Measurements from ENCODE around the gene PLD3. TPM values are rescaled to one million over a fixed set of nuclear protein-coding genes. Genes with fewer than 3 reads are reported as not detected.

The PLD3 gene
- total and polyA plus RNA-seq, 2 experiments from 2014 or later: 361 to 536 TPM

- DNase-seq: no peak
- H3K27ac ChIP-seq: no peak overlapping the region
- no peaks in the 10 kb centered on the region for H3K4me1 ChIP-seq (ENCODE audit: insufficient read depth)
- H3K4me2 ChIP-seq (ENCODE audit: unreplicated experiment): no peak overlapping the region
- H3K4me3 ChIP-seq: no peak overlapping the region
- in situ Hi-C loops (cut with MboI): no loop called here
- H4K20me1 ChIP-seq (ENCODE audit: insufficient read depth): no peaks in the 10 kb centered on the region
- no peaks in the 10 kb centered on the region for H3F3A ChIP-seq (ENCODE audit: insufficient read depth)
- no peak for TF ChIP-seq EZH2 (IDR thresholded peaks at IDR 0.05; ENCODE audit: insufficient read depth, poor library complexity, severe bottlenecking)
- TF ChIP-seq EZH2phosphoT487 (IDR thresholded peaks at IDR 0.05; ENCODE audit: insufficient read depth, low read depth): no peak
- H3K36me3 ChIP-seq (ENCODE audit: low read depth): peaks cover 6% of the 10 kb centered on the region; the same call in 1 of the 2 replicates
- no peak overlapping the region for H3K9ac ChIP-seq
- no peaks in the 10 kb centered on the region for H3K27me3 ChIP-seq (replicated peaks; ENCODE audit: insufficient read depth)
- no peaks in the 10 kb centered on the region for H3K9me3 ChIP-seq (ENCODE audit: low read depth)
- H3K79me2 ChIP-seq (ENCODE audit: insufficient read depth): no peaks in the 10 kb centered on the region
- no peak overlapping the region for H2AFZ ChIP-seq
- no peaks in the 10 kb centered on the region for H3K9me2 ChIP-seq (ENCODE audit: insufficient read depth)
- WGBS, 2 experiments (ENCODE audit: low coverage in 1 of 2, low lambda C conversion rate in 2 of 2, missing lambda C conversion rate in 2 of 2): 87 to 89% methylated on average over 7 of the region's 7 CpGs
These were observed 22.7 kb downstream of the PLD3 start for GRCh38 chr19:40370997-40371801.

GRCh38 chr19:40371802-40372122, 23.3 kb downstream of the PLD3 start:
- Histone ChIP-seq H3K27me3 (replicated peaks; ENCODE audit: insufficient read depth) (no peaks in the 10 kb centered on the region), H3K9me2 (ENCODE audit: insufficient read depth) (no peaks in the 10 kb centered on the region), H3K4me1 (ENCODE audit: insufficient read depth) (no peaks in the 10 kb centered on the region), H2AFZ (no peak overlapping the region), H3K36me3 (ENCODE audit: low read depth) (peaks cover 6% of the 10 kb centered on the region; the same call in 1 of the 2 replicates), H3K4me2 (ENCODE audit: unreplicated experiment) (no peak overlapping the region), H3K27ac (no peak overlapping the region), H3K79me2 (ENCODE audit: insufficient read depth) (no peaks in the 10 kb centered on the region), H4K20me1 (ENCODE audit: insufficient read depth) (no peaks in the 10 kb centered on the region), H3F3A (ENCODE audit: insufficient read depth) (no peaks in the 10 kb centered on the region), H3K9me3 (ENCODE audit: low read depth) (no peaks in the 10 kb centered on the region), H3K9ac (no peak overlapping the region), H3K4me3 (no peak overlapping the region)
- WGBS, 2 experiments (ENCODE audit: low coverage in 1 of 2, low lambda C conversion rate in 2 of 2, missing lambda C conversion rate in 2 of 2): 84 to 87% methylated on average over 5 of the region's 5 CpGs
- TF ChIP-seq EZH2phosphoT487 (IDR thresholded peaks at IDR 0.05; ENCODE audit: insufficient read depth, low read depth) (no peak), EZH2 (IDR thresholded peaks at IDR 0.05; ENCODE audit: insufficient read depth, poor library complexity, severe bottlenecking) (no peak)
- DNase-seq: no peak
- in situ Hi-C loops (cut with MboI): no loop called here

- 96 to 97% methylated on average over 7 of the region's 7 CpGs for WGBS, 2 experiments (ENCODE audit: low coverage in 1 of 2, low lambda C conversion rate in 2 of 2, missing lambda C conversion rate in 2 of 2)
- TF ChIP-seq EZH2phosphoT487 (IDR thresholded peaks at IDR 0.05; ENCODE audit: insufficient read depth, low read depth) (no peak), EZH2 (IDR thresholded peaks at IDR 0.05; ENCODE audit: insufficient read depth, poor library complexity, severe bottlenecking) (no peak)
- no peaks in the 10 kb centered on the region for H3K27me3 ChIP-seq (replicated peaks; ENCODE audit: insufficient read depth)
These were observed 25.6 kb downstream of the PLD3 start for GRCh38 chr19:40374084-40374483.

GRCh38 chr19:40376286-40376862, 27.9 kb downstream of the PLD3 start:
- Histone ChIP-seq H3K9ac (no peak overlapping the region), H3K9me3 (ENCODE audit: low read depth) (no peaks in the 10 kb centered on the region), H3K79me2 (ENCODE audit: insufficient read depth) (no peaks in the 10 kb centered on the region), H3K4me2 (ENCODE audit: unreplicated experiment) (no peak overlapping the region), H3F3A (ENCODE audit: insufficient read depth) (no peaks in the 10 kb centered on the region), H3K4me1 (ENCODE audit: insufficient read depth) (no peaks in the 10 kb centered on the region), H3K4me3 (no peak overlapping the region), H3K27ac (no peak overlapping the region), H4K20me1 (ENCODE audit: insufficient read depth) (no peaks in the 10 kb centered on the region), H3K36me3 (ENCODE audit: low read depth) (peaks cover 3% of the 10 kb centered on the region; the same call in 1 of the 2 replicates), H2AFZ (no peak overlapping the region), H3K9me2 (ENCODE audit: insufficient read depth) (no peaks in the 10 kb centered on the region), H3K27me3 (replicated peaks; ENCODE audit: insufficient read depth) (no peaks in the 10 kb centered on the region)
- in situ Hi-C loops (cut with MboI): no loop called here
- no peak for DNase-seq
- TF ChIP-seq EZH2phosphoT487 (IDR thresholded peaks at IDR 0.05; ENCODE audit: insufficient read depth, low read depth) (no peak), EZH2 (IDR thresholded peaks at IDR 0.05; ENCODE audit: insufficient read depth, poor library complexity, severe bottlenecking) (no peak)
- 97% methylated on average over 15 to 17 of the region's 17 CpGs for WGBS, 2 experiments (ENCODE audit: low coverage in 1 of 2, low lambda C conversion rate in 2 of 2, missing lambda C conversion rate in 2 of 2)

More at GRCh38 chr19:40374084-40374483, 25.6 kb downstream of the PLD3 start:
- Histone ChIP-seq H3K4me3 (no peak overlapping the region), H3K36me3 (ENCODE audit: low read depth) (peaks cover 4% of the 10 kb centered on the region; the same call in 1 of the 2 replicates), H3K9ac (no peak overlapping the region), H3K79me2 (ENCODE audit: insufficient read depth) (no peaks in the 10 kb centered on the region), H4K20me1 (ENCODE audit: insufficient read depth) (no peaks in the 10 kb centered on the region), H2AFZ (no peak overlapping the region), H3K4me1 (ENCODE audit: insufficient read depth) (no peaks in the 10 kb centered on the region), H3K9me3 (ENCODE audit: low read depth) (no peaks in the 10 kb centered on the region), H3K27ac (no peak overlapping the region), H3K9me2 (ENCODE audit: insufficient read depth) (no peaks in the 10 kb centered on the region), H3K4me2 (ENCODE audit: unreplicated experiment) (no peak overlapping the region), H3F3A (ENCODE audit: insufficient read depth) (no peaks in the 10 kb centered on the region)
- in situ Hi-C loops (cut with MboI): no loop called here
- DNase-seq: no peak
